ENCODE data around the gene FLT1.

Gene FLT1

DNA sequence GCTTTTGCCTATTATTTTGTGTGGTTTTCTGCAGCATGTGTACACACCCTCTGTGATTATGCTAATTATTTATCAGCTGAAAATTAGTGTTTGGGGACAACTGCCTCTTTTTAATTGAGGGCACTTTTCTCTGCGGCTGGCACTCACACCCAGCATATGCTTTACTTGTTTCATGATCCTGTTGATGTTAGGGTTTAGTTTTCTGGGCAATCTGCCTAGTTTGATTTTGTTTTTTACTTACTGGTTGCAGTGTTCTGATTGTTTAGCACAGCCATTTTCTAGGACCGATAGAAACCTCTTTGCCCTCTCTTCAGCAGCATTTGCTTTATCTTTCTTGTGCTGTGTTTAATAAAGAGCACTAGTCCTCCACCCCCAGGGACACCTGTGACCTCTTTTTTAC, 195.0 kb downstream of the FLT1 start:
- no peak for DNase-seq

DNA sequence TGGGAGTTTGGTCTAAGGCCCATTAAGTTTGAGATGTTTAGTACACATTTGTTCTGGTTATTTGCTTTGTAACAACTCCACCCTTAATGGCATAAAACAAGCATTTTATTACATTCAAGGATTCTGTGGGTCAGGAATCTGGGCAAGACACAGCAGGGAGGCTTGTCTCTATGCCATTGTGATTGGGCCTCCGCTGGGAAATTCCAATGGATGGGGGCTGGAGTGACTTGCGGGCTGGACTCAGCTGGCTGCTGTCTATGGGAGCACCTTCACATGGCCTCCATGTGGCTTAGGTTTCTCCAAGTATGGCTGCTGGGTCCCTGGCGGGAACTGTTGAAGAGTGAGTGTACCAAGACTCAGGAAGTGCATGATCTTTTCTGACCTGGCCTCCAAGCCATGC, 197.6 kb downstream of the FLT1 start:
- DNase-seq: no peak

DNA sequence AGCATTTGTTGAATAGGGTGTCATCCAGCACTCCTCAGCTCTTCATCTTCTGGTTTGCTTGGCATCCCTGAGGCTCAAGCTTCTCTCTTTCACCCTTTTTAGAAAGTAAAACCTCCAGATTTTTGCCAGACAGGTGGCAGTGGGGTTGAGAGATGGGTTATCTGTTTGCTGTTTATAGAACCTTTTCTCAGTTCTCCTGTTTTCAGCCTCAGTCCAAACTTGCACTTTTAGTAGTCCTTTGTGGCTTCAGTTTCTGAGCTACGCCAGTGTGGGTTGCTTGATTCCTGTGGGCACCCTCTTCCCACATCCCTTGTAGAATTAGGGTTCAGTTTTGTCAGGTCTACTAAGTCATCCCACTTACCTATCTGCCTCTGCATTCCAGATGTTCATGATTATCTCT, 208.7 kb downstream of the FLT1 start:
- DNase-seq: no peak

DNA sequence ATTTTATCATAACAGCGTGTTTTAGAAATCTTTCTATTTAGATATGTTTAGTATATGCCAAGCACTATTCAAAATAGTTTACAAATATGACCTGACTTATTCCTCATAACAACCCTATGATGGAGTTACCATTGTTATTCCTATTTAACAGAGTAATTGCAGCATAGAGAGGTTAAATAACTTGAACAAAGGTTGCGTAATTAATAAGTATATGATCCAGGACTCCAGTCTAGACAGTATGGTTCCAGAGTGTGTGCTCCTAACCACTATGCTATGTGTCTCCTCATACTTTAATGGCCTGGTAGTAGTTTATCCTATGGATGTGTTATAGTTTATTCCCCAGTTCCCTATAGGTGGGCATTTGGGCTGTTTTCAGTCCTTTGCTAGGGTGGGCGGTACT, 211.3 kb downstream of the FLT1 start:
- DNase-seq: no peak

DNA sequence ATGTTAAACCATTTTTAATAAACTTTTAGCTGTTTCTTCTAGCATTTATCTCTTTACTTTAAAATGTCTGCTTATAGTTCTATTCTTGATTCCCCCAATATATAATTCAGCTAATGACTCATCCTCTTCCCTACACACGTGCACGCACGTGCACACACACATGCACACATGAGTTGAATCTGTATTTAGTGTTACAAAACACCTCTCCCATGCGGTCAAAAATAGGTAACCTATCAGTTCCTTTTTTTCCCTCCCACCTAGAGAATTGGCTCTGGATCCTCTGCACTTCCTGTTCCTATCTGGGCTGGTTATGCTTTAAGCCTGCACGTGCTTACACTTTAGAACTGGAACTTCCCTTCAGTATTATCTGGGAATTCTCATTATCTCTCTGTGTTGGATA, 212.5 kb downstream of the FLT1 start:
- no peak for DNase-seq

DNA sequence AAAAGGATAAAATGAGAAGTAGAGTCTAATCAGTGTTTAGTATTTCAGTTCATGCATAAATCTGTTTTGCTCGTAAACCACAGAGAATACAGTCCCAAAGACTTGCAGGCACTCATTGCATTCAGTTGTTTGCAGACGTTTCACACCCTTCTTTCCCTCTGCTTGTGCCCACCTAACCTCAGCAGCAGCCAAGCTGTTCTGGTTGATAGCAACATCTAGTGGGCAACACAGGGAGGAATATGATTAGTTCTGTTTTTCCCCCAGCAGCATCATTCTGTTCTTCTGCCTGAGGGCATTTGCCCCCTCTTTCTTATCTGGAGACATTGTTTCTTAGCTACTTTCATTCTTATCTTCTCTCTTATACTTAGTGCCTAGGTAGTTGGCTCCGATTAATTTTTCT, 221.0 kb downstream of the FLT1 start:
- DNase-seq: no peak

DNA sequence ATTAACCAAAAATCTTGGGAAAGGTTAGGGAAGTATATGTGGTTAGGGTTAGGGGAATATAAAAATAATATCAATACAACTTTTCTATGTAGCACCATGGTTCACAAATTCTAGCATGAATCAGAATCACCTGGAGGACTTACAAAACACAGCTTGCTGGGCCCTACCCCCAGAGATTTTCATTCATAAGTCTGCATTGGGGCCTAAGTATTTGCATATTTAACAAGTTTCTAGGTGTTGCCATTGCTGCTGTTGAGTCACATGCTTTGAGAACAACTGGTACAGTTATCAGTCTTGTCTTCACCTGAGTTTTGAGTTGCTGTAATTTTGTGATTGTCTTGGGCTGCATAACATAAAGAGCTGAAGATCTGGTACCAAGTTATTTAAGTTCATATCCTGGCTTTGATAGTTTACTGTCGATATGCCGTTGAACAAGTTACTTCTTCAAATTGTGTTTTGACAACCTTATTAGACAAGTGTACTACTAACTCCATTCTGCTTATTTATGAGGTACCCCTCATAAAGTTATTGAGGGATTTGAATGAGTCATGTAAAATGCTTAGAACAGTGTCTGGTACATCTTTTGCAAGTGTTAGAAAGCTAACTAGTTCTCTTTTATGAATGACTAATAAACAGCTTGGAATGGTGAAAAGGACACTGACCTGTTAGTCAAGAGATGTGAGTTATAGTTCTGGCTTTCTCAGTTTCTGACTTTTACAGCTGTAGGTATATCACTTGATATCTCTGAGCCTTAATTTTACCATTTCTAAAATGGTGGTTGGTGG, 223.7 kb downstream of the FLT1 start:
- DNase-seq: no peak

DNA sequence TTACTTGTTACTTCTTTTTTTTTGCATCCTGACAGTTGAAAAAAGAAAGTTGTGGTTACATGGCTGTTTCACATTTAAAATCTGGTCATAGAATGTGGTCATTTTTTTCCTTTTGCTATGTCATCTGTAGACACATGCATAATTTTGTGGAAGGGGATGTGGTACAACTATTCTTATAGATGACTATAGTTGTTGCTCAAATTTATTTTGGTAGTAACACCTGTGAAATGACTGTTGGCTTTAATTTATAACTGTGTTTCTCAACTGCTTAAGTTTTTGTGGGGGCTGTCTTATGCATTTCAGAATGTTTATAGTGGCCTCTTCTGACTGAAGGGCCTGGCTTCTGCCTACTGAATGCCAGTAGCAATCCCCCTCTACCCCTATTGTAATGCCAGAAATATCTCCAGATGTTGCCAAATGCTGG, 226.1 kb downstream of the FLT1 start:
- no peak for DNase-seq

DNA sequence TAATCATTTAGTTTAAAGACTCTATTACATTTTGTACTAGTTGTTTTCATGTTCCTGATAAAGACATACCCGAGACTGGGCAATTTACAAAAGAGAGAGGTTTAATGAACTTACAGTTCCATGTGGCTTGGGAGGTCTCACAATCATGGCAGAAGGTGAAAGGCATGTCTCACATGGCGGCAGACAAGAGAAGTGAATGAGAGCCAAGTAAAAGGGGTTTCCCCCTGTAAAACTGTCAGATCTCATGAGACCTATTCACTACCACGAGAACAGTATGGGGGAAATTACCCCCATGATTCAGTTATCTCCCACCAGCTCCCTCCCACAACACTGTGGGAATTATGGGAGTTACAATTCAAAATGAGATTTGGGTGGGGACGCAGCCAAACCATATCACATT, 227.4 kb downstream of the FLT1 start:
- DNase-seq: no peak

DNA sequence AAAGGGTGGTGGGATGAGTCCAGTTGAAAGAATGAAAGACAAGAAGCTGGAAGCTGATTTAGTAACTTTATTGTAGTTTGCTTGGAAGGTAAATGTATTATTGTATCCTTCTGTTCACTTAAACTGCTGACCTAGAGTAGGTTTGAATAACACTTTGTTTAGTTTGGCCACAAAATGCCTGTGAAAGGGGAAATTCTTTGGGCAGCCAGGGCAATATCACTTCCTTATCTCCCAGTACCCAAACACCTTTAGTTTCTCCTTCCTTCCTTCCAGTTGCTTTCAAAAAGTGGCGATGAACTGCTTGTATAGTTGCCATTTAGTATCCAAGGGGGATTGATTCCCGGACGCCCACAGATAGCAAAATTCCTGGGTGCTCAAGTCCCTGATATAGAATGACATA, 236.5 kb downstream of the FLT1 start:
- DNase-seq: no peak

DNA sequence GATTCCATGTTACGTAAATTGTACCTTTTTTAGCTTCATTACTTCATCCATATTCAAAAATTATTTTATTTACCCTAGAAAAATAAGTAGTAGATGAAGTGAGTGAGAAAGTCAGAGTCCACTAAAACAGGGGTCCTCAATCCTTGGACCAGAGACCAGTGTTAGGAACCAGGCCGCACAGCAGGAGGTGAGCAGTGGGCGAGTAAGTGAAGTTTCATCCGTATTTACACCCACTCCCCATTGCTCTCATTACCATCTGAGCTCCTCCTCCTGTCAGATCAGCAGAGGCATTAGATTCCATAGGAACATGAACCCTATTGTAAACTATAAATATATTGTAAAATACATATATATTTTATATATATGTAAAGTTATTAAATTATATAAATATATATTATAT, 237.6 kb downstream of the FLT1 start:
- DNase-seq: no peak

DNA sequence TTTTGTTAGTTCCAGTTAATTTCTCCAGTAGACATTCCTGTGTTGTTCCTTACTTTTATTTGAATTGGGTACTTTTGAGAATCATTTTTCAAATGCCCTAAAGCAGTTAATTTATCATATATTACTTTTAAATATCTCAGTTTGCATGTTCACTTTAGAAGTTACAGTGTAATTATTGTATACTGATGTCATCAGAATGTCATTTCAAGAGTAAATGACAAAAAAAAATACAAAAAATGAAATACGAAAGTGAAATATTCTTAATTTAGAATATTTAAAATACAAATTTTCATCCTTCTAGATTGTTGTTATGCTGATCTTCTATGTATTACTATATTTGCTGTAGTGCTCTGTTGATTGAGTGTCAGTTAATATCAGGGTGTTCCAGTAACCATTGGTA, 242.4 kb downstream of the FLT1 start:
- no peak for DNase-seq

DNA sequence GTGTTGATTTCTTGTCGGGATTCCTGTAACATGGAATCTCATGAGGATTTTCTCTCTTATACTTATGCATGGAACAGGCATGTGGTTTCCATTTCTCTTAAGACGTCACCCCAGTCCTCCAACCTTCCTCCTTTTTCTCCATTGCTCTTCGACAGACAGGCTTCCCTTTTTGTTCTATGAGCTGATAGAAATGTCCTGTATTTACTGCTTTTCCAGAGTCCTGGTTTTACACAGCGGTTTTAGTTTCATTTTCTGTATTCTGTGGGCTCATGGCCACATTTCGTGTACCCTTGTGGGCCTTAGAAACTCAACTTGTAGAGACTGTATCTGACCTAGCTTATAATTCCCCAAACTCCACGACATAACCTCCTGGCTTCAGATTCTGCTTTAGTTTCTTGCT, 243.5 kb downstream of the FLT1 start:
- DNase-seq: no peak

DNA sequence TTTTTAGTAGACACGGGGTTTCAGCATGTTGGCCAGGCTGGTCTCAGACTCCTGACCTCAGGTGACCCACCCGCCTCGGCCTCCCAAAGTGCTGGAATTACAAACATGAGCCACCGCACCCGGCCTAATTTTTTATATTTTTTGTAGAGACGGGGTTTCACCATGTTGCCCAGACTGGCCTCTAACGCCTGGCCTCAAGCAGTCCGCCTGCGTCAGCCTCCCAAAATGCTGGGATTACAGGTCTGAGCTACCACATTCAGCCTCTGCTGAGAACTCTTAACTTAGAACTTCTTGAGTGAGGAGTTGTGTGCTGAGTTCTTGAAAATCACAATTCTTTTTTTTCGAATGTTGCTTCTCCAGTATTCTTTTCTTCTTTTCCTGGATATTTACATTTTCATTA, 244.4 kb downstream of the FLT1 start:
- no peak for DNase-seq
